Adipocyte (in vitro differentiated cells): Measurements from ENCODE around the gene RTKN2.
"Not testable (repeated sequence)": the region's sequence is repeated elsewhere in the genome, so short reads cannot be mapped to it uniquely, and the experiment has no call there.

ENCODE experiments used
- DNase-seq: peaks from one replicate; pipeline ENCODE4 v3.0.0-alpha.2; 2015; ENCODE audit warnings: low read depth
- H3K27me3 ChIP-seq: replicated peaks from 2 replicates; pipeline ENCODE4 v1.7.0; 2013; ENCODE audit warnings: mild to moderate bottlenecking, low read length, moderate library complexity; ENCODE audit not compliant: control insufficient read depth, insufficient read depth
- H3K36me3 ChIP-seq: 2 replicates; pipeline ENCODE4 v1.7.0; 2013; ENCODE audit warnings: low read length, mild to moderate bottlenecking, moderate library complexity; ENCODE audit not compliant: control insufficient read depth, insufficient read depth, severe bottlenecking
- H3K4me1 ChIP-seq: 2 replicates; pipeline ENCODE4 v1.7.0; 2013; ENCODE audit warnings: mild to moderate bottlenecking, low read length, moderate library complexity; ENCODE audit not compliant: control insufficient read depth, insufficient read depth
- H3K4me3 ChIP-seq: 2 replicates; pipeline ENCODE4 v1.7.0; 2013; ENCODE audit warnings: mild to moderate bottlenecking, low read length, moderate library complexity
- H3K9ac ChIP-seq: 2 replicates; pipeline ENCODE4 v1.7.0; 2013; ENCODE audit warnings: mild to moderate bottlenecking, low read length, moderate library complexity
- H3K9me3 ChIP-seq: 2 replicates; pipeline ENCODE4 v1.7.0; 2013; ENCODE audit warnings: mild to moderate bottlenecking, low read length, moderate library complexity; ENCODE audit not compliant: control insufficient read depth

RTKN2 gene

GRCh38 chr10:62241521-62241920, 27.1 kb downstream of the RTKN2 start:
- H3K9me3 ChIP-seq, H3K4me3 ChIP-seq, H3K9ac ChIP-seq, H3K27me3 ChIP-seq, H3K36me3 ChIP-seq, DNase-seq: not testable (repeated sequence)
- peaks cover 66% of the 10 kb centered on the region for H3K4me1 ChIP-seq

DNA sequence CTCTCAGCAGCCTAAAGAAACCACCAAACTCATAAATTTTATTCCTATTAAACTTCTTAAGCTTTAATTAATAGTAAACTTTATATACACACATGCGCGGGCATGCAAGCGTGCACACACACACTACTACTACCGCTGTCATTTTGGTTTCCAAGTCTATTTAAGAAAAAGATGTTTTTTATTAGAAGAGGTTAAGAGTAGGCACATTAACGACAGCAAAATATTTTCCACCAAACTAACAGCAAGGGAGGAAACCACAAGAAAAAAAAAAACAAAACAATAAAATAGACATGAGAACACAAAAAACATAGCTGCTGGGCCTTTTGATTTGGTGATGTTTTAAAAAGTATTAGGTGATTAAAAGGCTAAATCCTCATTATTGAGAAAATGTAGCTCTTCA, 28.6 kb downstream of the RTKN2 start:
- peaks cover 70% of the 10 kb centered on the region for H3K4me1 ChIP-seq
- peak; percentile 17 for DNase-seq

GRCh38 chr10:62238880-62239279, 29.8 kb downstream of the RTKN2 start:
- Histone ChIP-seq H3K9me3 (no peaks in the 10 kb centered on the region), H3K4me1 (peaks cover 71% of the 10 kb centered on the region), H3K4me3 (no peak overlapping the region), H3K36me3 (no peaks in the 10 kb centered on the region), H3K27me3 (no peaks in the 10 kb centered on the region), H3K9ac (peak overlapping the region; percentile 44)
- no peak for DNase-seq

More for the DNA sequence above, 28.6 kb downstream of the RTKN2 start:
- Histone ChIP-seq H3K9me3 (no peaks in the 10 kb centered on the region), H3K9ac (peak overlapping the region; percentile 73), H3K27me3 (no peaks in the 10 kb centered on the region), H3K36me3 (no peaks in the 10 kb centered on the region), H3K4me3 (peak overlapping the region; percentile 46)

GRCh38 chr10:62237966-62238365, 30.7 kb downstream of the RTKN2 start:
- Histone ChIP-seq H3K27me3 (no peaks in the 10 kb centered on the region), H3K4me1 (peaks cover 74% of the 10 kb centered on the region), H3K36me3 (no peaks in the 10 kb centered on the region), H3K9ac (peak overlapping the region; percentile 44), H3K4me3 (no peak overlapping the region), H3K9me3 (no peaks in the 10 kb centered on the region)
- no peak for DNase-seq

- Histone ChIP-seq H3K27me3 (no peaks in the 10 kb centered on the region), H3K9ac (no peak overlapping the region), H3K4me1 (peaks cover 76% of the 10 kb centered on the region), H3K36me3 (no peaks in the 10 kb centered on the region), H3K9me3 (no peaks in the 10 kb centered on the region), H3K4me3 (no peak overlapping the region)
- no peak for DNase-seq
Measured at GRCh38 chr10:62237506-62237905, 31.1 kb downstream of the RTKN2 start.

GRCh38 chr10:62234077-62234605, 34.5 kb downstream of the RTKN2 start:
- H3K9ac ChIP-seq: peak overlapping the region; percentile 80
- peak overlapping the region; percentile 39 for H3K4me3 ChIP-seq
- H3K27me3 ChIP-seq: no peaks in the 10 kb centered on the region
- no peaks in the 10 kb centered on the region for H3K9me3 ChIP-seq
- no peaks in the 10 kb centered on the region for H3K36me3 ChIP-seq
- no peak for DNase-seq
- H3K4me1 ChIP-seq: peaks cover 81% of the 10 kb centered on the region

- Histone ChIP-seq H3K4me1 (peaks cover 77% of the 10 kb centered on the region), H3K36me3 (no peaks in the 10 kb centered on the region), H3K9me3 (no peaks in the 10 kb centered on the region), H3K9ac (peak overlapping the region; percentile 80), H3K4me3 (peak overlapping the region; percentile 39), H3K27me3 (no peaks in the 10 kb centered on the region)
- peak; percentile 42 for DNase-seq
Measured at GRCh38 chr10:62233356-62234076, 35.1 kb downstream of the RTKN2 start.

GRCh38 chr10:62231805-62232204, 36.8 kb downstream of the RTKN2 start:
- no peaks in the 10 kb centered on the region for H3K36me3 ChIP-seq
- no peaks in the 10 kb centered on the region for H3K9me3 ChIP-seq
- H3K9ac ChIP-seq: peak overlapping the region; percentile 80
- DNase-seq: no peak
- H3K4me1 ChIP-seq: peaks cover 62% of the 10 kb centered on the region
- peak overlapping the region; percentile 7 for H3K4me3 ChIP-seq
- no peaks in the 10 kb centered on the region for H3K27me3 ChIP-seq

DNA sequence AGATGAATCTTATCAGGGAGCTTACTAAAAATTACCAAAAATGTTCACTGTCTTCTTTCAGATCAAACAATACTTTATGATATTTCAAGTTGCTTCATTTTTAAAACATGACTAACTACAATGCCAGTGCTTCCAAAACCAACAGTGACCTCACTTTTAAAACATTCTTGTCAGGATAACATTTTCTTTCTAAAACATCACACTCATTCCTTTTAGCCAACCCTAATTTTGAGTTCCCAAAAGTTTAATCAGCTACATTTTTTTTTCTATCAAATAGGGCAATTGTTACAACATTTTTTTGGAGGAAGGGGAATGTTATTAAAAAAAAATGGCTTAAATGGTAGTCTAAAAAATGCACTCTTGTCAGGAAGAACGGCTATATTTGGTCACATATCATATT, 37.3 kb downstream of the RTKN2 start:
- Histone ChIP-seq H3K27me3 (no peaks in the 10 kb centered on the region), H3K4me3 (peak overlapping the region; percentile 7), H3K36me3 (no peaks in the 10 kb centered on the region), H3K4me1 (peaks cover 57% of the 10 kb centered on the region), H3K9ac (peak overlapping the region; percentile 80), H3K9me3 (no peaks in the 10 kb centered on the region)
- DNase-seq: peak; percentile 87

- DNase-seq: peak; percentile 8
- H3K27me3 ChIP-seq: no peaks in the 10 kb centered on the region
- no peak overlapping the region for H3K4me3 ChIP-seq
- H3K36me3 ChIP-seq: no peaks in the 10 kb centered on the region
- H3K9me3 ChIP-seq: no peaks in the 10 kb centered on the region
- peaks cover 50% of the 10 kb centered on the region for H3K4me1 ChIP-seq
- peak overlapping the region; percentile 70 for H3K9ac ChIP-seq
Measured at GRCh38 chr10:62230344-62231121, 38.1 kb downstream of the RTKN2 start.

- DNase-seq: no peak
- Histone ChIP-seq H3K36me3 (no peaks in the 10 kb centered on the region), H3K9ac (no peak overlapping the region), H3K27me3 (no peaks in the 10 kb centered on the region), H3K9me3 (no peaks in the 10 kb centered on the region), H3K4me3 (no peak overlapping the region), H3K4me1 (peaks cover 6% of the 10 kb centered on the region)
Measured at GRCh38 chr10:62225362-62225761, 43.3 kb downstream of the RTKN2 start.
